Measurements from ENCODE around the gene IGF2BP1.
"Not testable (repeated sequence)": the region's sequence is repeated elsewhere in the genome, so short reads cannot be mapped to it uniquely, and the experiment has no call there.

Gene IGF2BP1

DNA sequence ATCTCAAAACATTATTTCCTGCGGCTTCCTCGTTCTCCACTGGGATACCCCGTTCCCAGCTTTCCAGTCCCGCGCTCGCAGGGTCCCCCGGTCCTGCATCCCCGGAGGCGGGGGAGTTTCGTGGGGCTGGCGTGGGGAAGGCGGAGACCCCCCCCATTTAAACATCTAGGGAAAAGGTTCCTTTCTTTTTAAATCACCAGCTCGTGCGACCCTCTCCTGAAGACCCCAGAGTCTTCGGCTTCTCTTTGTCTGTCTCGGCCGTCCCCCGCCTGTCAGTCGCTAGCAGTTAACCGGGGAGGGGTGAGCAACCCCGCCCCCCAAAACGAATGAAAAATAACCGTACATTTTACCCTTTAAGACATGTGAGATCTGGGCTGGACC, 473 bp upstream of the IGF2BP1 start:
- DNase-seq: no peak

DNA sequence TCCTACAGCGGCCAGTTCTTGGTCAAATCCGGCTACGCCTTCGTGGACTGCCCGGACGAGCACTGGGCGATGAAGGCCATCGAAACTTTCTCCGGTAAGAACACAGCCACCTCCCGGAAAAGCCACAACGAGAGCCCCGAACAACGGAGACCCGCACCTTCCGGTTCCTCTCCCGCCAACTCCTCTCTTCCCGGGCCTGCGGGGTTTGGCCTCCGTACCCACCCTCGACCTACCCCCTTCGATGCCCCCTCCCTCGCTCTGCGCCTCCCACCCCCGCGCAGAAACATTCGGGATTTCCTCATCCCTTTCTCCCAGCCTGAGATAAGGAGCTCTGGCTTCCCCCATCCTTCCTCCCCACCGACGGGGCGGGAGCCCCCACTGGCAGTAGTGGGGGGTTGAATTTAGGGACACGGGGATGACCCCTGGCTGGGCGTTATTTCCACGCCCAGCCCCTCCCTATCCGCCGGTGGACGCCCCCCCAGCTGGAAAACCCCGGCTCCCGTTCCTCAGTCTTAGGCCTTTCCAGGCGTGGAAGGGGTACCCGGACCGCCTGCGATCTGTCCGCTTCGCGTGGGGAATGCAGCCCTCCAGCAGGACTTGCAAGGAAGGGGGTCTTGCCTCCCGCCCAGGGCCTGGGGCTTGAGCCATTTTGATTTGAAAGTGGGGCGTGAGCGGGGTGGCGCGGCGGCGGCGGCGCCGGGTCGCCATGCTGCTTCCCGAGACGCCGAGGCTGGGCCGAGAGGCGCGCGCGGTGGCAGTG, 822 bp downstream of the IGF2BP1 start:
- DNase-seq: no peak

DNA sequence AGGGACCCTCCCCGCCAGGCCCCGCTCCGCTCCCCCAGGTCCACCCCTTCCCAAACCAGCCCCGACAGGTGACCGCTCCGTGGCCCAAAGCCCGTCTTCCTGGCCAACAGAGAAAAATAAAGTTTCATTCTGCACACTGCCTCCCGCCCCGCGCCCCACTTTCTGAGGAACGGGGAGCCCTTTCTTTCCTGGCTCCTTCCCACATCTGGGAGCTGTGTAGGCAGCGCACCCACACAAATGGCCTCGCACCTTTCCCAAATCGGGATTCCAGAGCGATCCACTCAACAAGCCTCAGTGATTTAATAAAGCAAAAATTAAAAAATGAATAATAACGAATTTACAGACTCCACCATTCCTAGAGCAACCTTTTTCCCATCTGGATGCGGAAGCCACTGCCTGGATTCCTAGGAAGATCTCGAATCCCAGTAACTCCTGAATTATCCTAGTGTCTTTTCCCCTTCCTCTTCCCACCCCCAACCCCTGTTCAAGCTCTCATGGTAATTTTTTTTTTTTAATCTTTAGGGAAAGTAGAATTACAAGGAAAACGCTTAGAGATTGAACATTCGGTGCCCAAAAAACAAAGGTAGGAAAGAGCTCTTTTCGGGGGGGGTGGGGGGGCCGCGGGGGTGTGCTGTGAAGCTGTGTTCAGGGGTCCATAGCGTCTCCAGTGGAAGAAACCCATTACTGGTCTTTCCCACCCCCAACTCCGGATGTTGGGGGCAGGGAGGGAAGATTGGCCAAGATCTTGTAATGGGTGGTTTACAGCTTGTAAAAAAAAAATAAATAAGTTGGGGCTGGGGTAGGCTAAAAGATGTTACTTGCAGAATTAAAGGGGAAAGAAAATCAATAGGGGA, 1.6 kb downstream of the IGF2BP1 start:
- DNase-seq: no peak

DNA sequence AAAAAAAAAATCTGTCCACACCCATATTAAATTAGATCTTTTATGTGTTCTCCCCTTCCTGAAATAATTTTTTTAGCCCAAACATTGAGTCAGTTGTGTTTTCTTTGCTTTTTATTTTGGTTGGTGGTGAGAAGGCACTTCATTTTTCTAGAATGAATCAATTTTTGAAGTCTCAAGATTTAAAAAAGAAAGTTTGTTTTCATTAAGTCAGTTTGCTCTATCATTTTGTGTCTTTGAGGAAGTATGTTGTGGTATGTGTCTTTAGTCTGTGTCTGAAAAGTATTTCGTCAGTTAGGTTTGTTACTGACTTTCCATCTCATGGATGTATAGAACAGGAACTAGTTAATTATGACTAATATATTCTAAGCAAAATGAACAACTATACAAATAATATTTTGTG, 3.8 kb downstream of the IGF2BP1 start:
- DNase-seq: no peak

DNA sequence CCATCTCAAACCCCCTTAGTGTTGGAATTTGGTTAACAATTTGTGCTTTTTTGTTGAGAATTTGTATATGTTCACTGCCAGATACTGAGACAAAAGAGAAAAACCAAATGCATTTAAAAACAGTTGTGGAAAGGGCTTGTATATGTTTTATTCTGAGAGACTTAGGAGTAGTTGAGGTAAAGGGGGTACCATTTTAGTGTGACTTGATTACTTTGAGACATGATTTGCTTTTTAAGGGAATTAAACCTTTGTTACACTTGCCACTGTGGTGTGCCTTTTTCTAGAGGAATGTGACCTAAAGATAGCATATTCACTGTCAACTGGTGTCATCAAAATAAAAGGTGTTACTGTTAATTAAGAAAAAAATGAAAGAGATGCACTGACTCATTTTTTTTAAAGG, 4.5 kb downstream of the IGF2BP1 start:
- no peak for DNase-seq

DNA sequence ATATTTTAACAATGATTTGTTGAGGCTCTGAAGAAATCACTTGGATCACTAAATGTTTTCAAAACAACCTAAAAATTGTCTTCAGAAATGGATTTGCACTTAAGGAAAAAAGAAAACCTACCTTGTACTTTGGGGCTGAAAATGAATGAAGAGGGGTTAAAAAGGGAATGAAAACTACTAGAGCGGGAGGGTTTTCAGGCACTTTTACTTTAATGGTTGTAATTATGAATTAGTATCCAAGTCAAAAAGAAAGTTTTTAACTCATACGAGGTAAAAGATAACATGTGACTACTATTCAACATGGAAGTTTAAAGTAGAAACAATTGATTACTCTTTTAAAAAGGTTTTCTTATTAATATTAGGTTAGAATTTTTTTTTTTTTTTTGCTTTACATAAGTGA, 5.1 kb downstream of the IGF2BP1 start:
- no peak for DNase-seq

DNA sequence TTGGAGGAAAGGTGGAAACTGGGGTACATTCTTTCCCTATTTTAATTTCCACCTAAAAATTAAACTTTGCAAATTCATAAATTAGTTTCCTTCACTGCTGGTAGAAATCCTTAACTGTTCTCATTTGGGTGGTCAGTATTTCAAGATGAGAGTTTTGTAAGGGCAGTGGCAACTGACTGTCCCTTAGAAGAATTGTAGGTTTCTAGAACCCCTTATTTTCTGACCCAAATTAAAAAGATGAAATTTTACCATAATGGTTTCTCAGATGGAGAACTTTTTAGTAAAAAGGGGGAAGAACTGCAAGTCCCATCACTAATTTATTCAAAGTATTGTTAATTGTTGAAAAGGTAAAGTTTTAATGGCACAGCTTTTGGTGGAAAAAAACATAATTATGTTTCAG, 5.6 kb downstream of the IGF2BP1 start:
- DNase-seq: no peak

DNA sequence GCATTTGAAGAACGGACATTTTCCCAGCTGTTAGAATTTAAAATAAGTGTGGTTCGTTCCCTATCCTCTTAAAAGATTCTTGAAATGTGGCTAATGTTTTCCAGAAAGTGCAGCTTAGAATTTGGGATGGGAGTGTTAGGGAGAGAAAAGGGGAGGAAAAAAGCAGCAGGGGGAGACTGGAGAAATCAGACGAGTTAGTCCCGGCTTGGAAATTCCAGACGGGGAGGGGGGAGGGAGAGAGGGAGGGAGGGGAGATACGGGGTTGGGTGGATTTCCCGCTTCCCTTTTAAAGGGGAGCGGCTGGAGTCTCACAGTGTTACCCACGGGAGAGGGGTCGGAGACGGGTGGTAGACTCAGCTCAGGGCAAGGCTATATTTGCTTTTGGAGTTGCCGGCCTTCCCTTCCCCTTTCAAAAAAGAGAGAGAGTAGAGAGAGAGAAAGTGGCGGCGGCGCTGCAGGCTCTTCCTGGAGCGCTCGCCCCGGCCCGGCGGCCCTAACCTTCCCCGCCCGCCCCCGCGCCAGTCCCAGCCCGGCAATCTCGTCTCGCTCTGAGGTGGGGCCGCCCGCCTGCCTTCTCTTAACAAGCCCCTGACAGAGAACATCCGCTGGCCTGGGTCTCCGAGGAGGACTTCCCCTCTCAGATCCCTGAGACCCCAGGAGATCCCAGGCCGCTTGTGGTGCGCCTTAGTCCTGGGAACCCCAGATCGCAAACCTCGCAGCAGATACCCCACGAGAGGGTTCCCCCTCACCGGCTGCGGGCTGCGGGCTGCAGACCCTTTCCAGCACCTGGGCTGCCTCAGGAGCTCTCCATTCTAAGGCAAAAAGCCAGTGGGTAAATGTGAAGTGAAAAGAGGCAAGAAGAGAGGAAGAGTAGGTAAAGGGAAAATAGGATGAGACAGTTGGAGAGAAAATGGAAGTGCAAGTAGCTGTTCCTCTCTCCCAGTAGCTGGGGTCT, 6.6 kb downstream of the IGF2BP1 start:
- no peak for DNase-seq

DNA sequence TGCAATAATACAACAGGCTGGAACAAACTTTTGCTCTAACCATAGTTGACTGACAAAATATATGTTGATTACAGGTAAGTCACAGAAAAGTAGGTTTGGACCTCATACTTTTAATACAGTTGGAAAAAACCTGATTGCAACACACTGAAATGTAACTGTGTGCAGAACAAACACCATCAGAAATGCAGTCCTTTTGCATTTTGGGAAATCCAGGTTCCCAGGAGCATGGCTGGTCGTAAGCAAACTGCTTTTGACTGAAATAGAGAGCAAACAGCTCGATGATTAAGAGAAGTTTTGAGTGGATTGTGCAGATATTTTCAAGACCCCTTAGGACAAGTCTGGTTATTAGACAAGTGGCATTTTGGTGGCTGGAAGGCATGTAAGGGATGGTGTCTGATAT, 8.0 kb downstream of the IGF2BP1 start:
- DNase-seq: no peak

DNA sequence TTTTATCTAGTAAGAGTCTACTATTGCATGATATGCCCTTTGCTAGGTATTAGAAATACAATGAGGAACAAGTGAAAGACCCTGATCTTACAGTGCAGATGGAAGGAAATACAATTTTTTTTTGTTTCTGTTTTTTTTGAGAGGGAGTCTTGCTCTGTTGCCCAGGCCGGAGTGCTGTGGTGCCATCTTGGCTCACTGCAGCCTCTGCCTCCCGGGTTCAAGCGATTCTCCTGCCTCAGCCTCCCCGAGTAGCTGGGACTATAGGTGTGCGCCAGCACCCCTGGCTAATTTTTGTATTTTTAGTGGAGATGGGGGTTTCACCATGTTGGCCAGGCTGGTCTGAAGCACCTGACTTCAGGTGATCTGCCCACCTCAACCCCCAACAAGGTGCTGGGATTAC, 11.7 kb downstream of the IGF2BP1 start:
- DNase-seq: not testable (repeated sequence)

DNA sequence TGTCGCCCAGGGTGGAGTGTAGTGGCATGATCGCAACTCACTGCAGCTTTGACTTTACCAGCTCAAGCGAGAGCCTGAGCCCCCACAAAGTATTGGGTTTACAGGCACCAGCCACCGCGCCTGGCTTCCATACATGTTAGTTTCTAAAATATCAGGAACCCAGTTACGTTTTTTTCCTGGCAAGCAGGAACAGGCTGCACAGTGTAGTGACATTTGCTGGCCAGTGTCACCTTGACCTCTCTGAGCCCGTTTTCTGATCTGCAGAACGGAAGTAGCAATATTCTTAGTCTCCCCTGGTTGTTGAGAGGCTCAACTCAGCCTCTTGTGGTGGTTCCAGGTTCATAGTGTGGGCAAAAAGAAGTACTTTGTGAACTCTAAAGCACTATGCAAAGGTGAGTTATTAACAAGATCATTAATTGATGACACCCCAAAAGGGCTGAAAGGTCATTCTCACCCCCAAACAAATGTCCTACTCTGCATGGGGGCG, 15.6 kb downstream of the IGF2BP1 start:
- DNase-seq: no peak

DNA sequence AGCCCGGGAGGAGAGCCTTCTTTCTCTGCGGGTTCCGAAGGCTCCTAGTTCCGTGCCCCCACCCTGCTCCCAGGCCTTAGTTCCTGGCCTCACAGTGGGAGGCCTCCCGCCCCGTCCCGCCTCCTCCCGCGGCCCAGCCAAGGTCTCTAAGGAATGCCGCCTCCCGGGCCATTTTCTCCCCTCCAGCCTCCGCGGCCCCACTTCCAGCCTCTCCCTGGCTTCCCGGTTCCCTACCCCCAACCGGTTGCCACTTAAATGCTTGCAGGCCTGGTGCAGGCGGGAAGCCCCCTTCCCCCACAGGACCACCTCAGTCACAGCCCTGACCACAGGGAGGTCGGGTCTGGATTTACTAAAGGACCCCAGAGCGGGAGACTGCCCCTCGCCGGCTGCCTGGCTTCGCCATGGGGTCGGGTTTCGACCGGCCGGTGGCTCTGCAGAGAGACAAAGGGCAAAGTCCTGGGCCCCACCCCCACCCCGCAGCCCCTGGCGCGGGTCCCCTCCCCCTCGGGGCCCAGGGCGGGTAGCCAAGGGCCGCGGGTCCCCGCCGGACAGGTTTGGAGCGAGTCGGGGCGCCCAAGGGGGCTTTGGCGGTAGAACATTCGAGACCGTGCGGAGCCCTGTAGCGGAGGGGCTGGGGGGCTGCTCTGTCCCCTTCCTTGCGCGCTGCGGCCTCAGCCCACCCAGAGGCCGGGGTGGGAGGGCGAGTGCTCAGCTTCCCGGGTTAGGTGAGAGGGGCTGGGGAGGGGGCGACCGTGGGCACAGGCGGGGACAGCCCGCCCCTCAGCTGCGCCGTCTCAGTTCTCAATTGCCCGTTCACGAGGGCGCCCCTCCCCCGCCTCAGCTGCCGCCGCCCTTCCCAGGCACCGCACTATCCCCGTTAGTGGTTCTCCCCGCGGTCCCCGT, 16.4 kb downstream of the IGF2BP1 start:
- no peak for DNase-seq

DNA sequence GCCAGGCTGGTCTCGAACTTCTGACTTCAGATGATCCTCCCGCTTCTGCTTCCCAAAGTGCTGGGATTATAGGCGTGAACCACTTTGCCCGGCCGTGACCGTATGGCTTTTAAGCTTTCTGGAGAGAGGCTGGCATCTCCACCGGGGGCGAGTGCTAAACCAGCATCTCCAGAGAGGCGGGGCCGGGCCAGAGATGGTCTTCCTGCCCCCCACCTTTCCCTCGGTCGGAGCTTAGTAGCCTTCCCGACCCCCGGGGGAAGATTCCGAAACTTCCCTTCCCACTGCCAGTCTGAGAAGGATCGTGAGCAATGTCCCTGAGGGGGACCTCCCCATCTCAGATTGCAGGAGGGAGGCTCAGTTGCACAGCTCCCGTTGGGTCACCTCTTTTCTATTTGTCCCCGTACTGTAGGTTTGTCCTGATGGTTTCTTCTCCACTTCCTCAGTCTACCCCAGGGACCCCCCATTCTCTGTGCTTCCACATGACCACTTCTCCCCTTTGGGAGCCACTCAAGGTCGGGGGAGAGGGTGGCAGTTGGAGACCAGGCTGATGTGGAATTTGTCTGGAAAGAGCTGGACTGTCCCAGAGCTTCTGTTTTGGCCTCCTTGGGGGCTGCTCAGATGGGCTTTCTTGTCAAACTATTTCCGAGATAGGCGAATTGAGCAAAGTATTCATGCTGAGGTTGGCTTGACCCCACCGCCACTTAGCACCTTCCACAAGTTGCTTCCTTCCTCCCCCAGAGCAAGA, 18.2 kb downstream of the IGF2BP1 start:
- DNase-seq: no peak

DNA sequence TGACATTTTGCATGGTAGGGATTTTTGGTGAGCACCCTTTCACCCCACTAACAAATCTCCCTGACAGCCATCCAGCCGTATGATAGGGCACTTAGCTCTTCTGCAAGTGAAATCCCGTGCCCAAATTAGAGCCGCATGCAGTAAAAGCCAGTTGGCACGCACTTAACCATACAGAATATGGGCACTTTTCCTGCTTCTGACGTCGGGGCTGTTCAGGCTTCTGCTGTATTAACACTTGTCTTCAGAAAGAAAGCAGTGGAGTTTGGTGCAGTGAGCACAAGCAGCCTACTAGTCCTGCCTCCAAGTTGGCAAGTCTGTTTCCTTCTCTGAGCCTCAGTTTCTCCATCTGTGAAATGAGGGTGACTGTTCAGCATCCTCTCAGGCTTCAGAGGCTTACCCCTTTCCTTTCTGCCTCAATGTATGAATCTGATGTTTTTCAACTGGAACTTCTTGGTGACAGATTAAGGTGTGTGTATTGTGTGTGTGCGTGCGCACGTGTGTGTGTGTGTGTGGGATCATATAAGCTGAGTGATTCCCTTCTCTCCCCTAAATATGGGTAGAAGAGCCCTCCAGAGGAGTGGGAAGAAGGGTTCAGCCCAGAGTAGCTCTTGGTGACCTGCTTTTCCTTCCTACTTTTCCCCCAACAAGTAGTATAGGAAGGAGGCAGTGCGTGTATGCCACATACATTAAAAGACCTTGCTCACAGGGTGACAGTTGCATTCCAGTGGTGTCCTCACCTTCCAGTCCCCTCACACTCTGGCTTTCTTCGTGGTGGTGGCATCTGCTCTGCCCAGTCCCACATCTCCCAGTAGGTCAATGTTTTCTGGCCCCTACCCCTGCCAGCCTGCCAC, 19.0 kb downstream of the IGF2BP1 start:
- no peak for DNase-seq

DNA sequence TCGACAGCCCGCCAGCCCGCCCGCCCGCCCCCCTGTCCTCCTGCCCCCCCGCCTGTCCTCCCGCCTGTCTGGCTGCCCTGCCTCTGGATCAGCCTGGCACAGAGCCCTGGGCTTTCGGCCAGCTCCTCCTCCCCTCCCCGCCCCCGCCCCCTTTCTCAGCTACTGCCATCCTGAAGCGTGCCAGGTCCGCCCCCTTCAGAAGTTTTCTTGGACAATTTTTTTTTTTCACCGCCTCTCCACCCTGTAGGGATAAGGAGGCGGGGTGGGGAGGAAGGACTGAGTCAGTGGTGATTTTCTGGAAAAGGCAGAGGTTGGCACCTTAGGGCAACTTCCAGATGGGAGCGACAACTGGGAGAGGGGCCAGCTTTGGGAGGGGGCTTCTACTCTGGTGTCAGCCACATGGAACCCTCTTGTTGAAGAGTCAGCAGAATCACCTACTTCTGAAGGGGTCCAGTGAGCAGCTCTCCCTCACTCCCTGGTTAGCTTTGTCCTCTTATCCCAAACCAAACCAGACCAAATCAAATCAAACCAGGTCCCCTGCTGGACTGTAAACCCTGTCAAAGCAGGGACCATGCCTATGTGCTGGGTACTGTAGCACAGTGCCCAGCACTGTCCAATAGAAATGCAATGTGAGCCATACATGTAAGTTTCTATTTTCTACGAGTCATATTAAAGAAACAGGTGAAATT, 19.7 kb downstream of the IGF2BP1 start:
- no peak for DNase-seq

DNA sequence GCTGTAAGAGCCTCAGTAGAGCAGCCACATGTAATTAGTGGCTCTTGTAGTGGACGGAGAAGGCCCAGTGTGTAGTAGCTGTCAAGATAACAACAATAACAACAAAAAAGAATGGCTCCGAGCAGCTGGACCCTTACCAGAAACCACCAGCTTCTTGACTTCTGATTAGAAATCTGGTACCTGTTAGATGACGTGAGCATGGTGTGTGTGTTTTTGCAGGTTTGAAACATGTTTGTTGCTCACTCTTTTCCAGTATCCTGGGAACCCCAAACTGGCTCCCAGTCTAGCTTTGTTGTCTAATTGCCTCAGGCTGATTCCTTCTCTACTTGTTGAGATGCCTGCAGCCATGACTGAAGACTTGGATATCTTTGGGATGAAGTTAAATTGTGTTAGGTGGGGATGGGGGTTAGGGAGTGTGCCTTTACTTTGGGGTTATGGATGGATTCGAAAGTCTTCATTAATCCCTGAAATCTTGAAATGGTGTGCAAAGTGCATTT, 21.0 kb downstream of the IGF2BP1 start:
- no peak for DNase-seq

DNA sequence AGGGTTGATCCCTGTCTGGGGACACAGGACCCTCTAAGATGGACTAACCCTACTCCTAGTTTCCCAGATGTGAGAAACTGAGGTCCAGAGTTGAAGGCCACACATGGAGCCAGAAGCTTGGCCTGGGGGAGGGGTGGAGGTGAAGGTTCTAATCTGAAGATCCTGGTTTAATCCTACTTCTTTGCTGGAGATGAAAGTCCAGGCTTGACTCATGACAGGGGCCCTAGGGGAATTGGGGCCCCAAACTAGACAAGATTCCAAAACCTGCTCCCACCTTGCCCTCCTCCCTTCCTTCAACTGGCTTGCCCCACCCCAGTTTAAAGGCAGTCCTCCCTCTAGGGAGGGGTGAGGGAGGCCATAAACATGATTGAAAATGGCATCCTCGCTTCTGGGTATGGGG, 21.6 kb downstream of the IGF2BP1 start:
- DNase-seq: no peak

DNA sequence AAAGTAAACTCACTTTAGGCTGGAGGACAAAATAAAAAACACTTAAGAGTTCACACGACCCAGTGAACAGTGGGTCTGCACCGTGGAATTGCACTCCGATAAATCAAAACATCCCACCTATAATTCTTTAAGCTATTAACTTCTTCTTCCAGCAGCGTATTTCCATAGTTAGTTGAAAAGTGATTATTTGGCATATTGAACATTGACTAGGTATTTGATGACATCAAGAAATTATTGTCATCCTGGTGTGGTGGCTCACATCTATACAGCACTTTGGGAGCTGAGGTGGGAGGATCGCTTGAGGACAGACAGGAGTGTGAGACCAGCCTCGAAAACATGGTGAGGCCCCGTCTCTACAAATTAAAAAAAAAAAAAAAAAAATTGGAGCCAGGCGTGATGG, 23.4 kb downstream of the IGF2BP1 start:
- DNase-seq: no peak

DNA sequence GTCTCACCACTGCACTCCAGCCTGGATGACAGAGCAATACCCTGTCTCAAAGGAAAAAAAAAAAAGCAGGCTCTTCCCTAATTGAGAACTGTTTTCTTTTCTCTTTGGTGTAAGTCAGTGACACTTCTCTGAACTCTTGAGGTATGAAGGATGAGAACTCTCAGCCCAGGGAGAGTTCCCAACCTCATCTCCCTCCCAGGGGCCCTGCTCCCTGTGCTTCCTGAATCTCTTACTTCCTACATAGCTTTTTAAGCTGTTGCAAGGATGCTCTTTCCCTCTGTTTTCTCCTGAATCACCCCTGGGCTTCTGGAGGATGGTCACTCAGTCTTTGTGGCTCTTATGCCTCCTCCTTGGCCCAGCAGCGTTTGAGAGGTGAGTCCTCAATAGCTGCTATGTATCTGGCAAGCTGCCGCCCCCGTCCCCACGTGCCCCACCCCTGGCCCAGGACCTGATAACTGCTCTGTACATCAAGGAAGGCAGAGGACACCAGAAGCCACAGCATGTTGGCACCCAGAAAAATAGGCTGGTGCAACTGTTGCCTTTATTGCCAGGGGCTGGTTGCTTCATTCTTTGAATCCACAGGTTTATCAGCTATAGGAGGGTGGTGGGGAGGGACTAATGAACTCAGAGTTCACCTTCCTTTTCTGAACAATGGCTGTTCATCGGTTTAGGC, 24.0 kb downstream of the IGF2BP1 start:
- no peak for DNase-seq
